ENCODE measurements around the gene DNAH10.

DNAH10 gene

GRCh38 chr12:123748161-123748560 is 13.9 kb upstream of the DNAH10 start:
- no peak for TF ChIP-seq YY1 (IDR thresholded peaks at IDR 0.05; ENCODE audit: low read depth)
- TF ChIP-seq TAF1 (IDR thresholded peaks at IDR 0.05; ENCODE audit: low read depth) = no peak
- no peak for TF ChIP-seq ZBTB7A (IDR thresholded peaks at IDR 0.05; ENCODE audit: low read depth)
- TF ChIP-seq FOXM1 (IDR thresholded peaks at IDR 0.05; ENCODE audit: borderline replicate concordance, low read depth) = no peak
- no peak for TF ChIP-seq CEBPB (IDR thresholded peaks at IDR 0.05)
- TF ChIP-seq NFIC (IDR thresholded peaks at IDR 0.05) = no peak
- TF ChIP-seq USF1 (IDR thresholded peaks at IDR 0.05) = no peak
- no peak for TF ChIP-seq MAX (IDR thresholded peaks at IDR 0.05)
- TF ChIP-seq TEAD4 (IDR thresholded peaks at IDR 0.05) = no peak
- no peak for TF ChIP-seq EP300 (IDR thresholded peaks at IDR 0.05; ENCODE audit: borderline replicate concordance)
- TF ChIP-seq RAD21 (IDR thresholded peaks at IDR 0.05; ENCODE audit: low read depth) = no peak
- no peak for TF ChIP-seq CREB1 (IDR thresholded peaks at IDR 0.05; ENCODE audit: low read depth)
- no peak for TF ChIP-seq TCF12 (IDR thresholded peaks at IDR 0.05; ENCODE audit: low read depth)
- TF ChIP-seq EGR1 (IDR thresholded peaks at IDR 0.05) = no peak
- TF ChIP-seq REST (IDR thresholded peaks at IDR 0.05; ENCODE audit: low read depth) = no peak

- TF ChIP-seq FOXM1 (IDR thresholded peaks at IDR 0.05; ENCODE audit: borderline replicate concordance, low read depth) (no peak), YY1 (IDR thresholded peaks at IDR 0.05; ENCODE audit: low read depth) (no peak), NFIC (IDR thresholded peaks at IDR 0.05) (no peak)
These were observed 13.4 kb upstream of the DNAH10 start for GRCh38 chr12:123748661-123749060.

- TF ChIP-seq CREB1 (IDR thresholded peaks at IDR 0.05; ENCODE audit: low read depth) (no peak), EGR1 (IDR thresholded peaks at IDR 0.05) (no peak), FOXM1 (IDR thresholded peaks at IDR 0.05; ENCODE audit: borderline replicate concordance, low read depth) (no peak), REST (IDR thresholded peaks at IDR 0.05; ENCODE audit: low read depth) (no peak), NFIC (IDR thresholded peaks at IDR 0.05) (no peak), YY1 (IDR thresholded peaks at IDR 0.05; ENCODE audit: low read depth) (no peak), ZBTB7A (IDR thresholded peaks at IDR 0.05; ENCODE audit: low read depth) (no peak), EP300 (IDR thresholded peaks at IDR 0.05; ENCODE audit: borderline replicate concordance) (no peak), CEBPB (IDR thresholded peaks at IDR 0.05) (no peak), TCF12 (IDR thresholded peaks at IDR 0.05; ENCODE audit: low read depth) (no peak), USF1 (IDR thresholded peaks at IDR 0.05) (no peak), TEAD4 (IDR thresholded peaks at IDR 0.05) (no peak), MAX (IDR thresholded peaks at IDR 0.05) (no peak), RAD21 (IDR thresholded peaks at IDR 0.05; ENCODE audit: low read depth) (no peak), TAF1 (IDR thresholded peaks at IDR 0.05; ENCODE audit: low read depth) (no peak)
These were observed 12.7 kb upstream of the DNAH10 start for GRCh38 chr12:123749355-123749754.

- TF ChIP-seq FOXM1 (IDR thresholded peaks at IDR 0.05; ENCODE audit: borderline replicate concordance, low read depth) (no peak), EP300 (IDR thresholded peaks at IDR 0.05; ENCODE audit: borderline replicate concordance) (no peak), YY1 (IDR thresholded peaks at IDR 0.05; ENCODE audit: low read depth) (no peak), CEBPB (IDR thresholded peaks at IDR 0.05) (no peak), ZBTB7A (IDR thresholded peaks at IDR 0.05; ENCODE audit: low read depth) (no peak), EGR1 (IDR thresholded peaks at IDR 0.05) (no peak), CREB1 (IDR thresholded peaks at IDR 0.05; ENCODE audit: low read depth) (no peak), TCF12 (IDR thresholded peaks at IDR 0.05; ENCODE audit: low read depth) (no peak), RAD21 (IDR thresholded peaks at IDR 0.05; ENCODE audit: low read depth) (no peak), MAX (IDR thresholded peaks at IDR 0.05) (no peak), NFIC (IDR thresholded peaks at IDR 0.05) (no peak), REST (IDR thresholded peaks at IDR 0.05; ENCODE audit: low read depth) (no peak), TEAD4 (IDR thresholded peaks at IDR 0.05) (no peak), TAF1 (IDR thresholded peaks at IDR 0.05; ENCODE audit: low read depth) (no peak), USF1 (IDR thresholded peaks at IDR 0.05) (no peak)
These were observed 11.9 kb upstream of the DNAH10 start for GRCh38 chr12:123750159-123750656.

Data from Ishikawa (cell line).